B cell (primary cell): ENCODE data around the gene AUTS2.
"Not testable (repeated sequence)": the region's sequence is repeated elsewhere in the genome, so short reads cannot be mapped to it uniquely, and the experiment has no call there.

Experiments used
- CTCF ChIP-seq: fragments of 200-600 bp; IDR thresholded peaks from one replicate; pipeline ENCODE4 v1.8.0; 2022; ENCODE audit warnings: antibody characterized with exemption, mild to moderate bottlenecking
- EZH2 ChIP-seq: IDR thresholded peaks from 2 replicates; pipeline ENCODE4 v1.6.1; 2012; ENCODE audit warnings: borderline replicate concordance, low read depth, mild to moderate bottlenecking, moderate library complexity, low read length; ENCODE audit not compliant: insufficient read depth, poor library complexity, severe bottlenecking

DNA sequence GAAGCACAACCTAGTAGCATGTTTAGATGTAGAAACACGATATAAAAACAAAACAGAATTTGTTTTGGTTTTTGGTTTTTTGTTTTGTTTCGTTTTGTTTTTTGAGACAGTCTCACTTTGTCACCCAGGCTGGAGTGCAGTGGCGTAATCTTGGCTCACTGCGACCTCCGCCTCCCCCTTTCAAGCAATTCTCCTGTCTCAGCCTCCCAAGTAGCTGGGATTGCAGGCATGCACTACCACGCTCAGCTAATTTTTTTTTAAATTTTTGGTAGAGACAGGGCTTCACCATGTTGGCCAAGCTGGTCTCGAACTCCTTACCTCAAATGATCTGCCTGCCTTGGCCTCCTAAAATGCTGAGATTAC is 1050.2 kb downstream of the AUTS2 start:
- TF ChIP-seq CTCF, EZH2: not testable (repeated sequence)
